ENCODE results near the gene SLC31A2. TPM values are rescaled to one million over a fixed set of nuclear protein-coding genes. Genes with fewer than 3 reads are reported as not detected.

The SLC31A2 gene
- total RNA-seq, 3 donors from 2014 or later, result 46.5 to 61.3 (median 54.3) TPM

GRCh38 chr9:113179839-113180238 is 29.0 kb downstream of the SLC31A2 start:
- Histone ChIP-seq H3K27ac (no peak overlapping the region), H3K36me3 (peaks cover 23% of the 10 kb centered on the region), H3K9me3 (no peaks in the 10 kb centered on the region), H3K27me3 (no peaks in the 10 kb centered on the region), H3K4me1 (no peaks in the 10 kb centered on the region), H3K4me3 (no peak overlapping the region)
- no peak for TF ChIP-seq CTCF (IDR thresholded peaks at IDR 0.05)
- no peak for TF ChIP-seq POLR2A (IDR thresholded peaks at IDR 0.05)
- no peak for TF ChIP-seq POLR2AphosphoS5 (IDR thresholded peaks at IDR 0.05)
- no peak for DNase-seq (ENCODE audit: low spot score in 2 of 2)
- intact Hi-C loops (cut with DNase I; ENCODE audit: low total_unique reads), result loop anchor here (5.0 to 10.0 kb wide), 2 partner anchors 518 to 965 kb away; no protein-coding TSS in a partner anchor

GRCh38 chr9:113181165-113181564 is 30.4 kb downstream of the SLC31A2 start:
- no peak overlapping the region for H3K27ac ChIP-seq
- H3K9me3 ChIP-seq, result no peaks in the 10 kb centered on the region
- no peaks in the 10 kb centered on the region for H3K4me1 ChIP-seq
- H3K4me3 ChIP-seq, result no peak overlapping the region
- H3K27me3 ChIP-seq, result no peaks in the 10 kb centered on the region
- peaks cover 17% of the 10 kb centered on the region for H3K36me3 ChIP-seq
- no peak for TF ChIP-seq POLR2AphosphoS5 (IDR thresholded peaks at IDR 0.05)
- no peak for TF ChIP-seq POLR2A (IDR thresholded peaks at IDR 0.05)
- no peak for TF ChIP-seq CTCF (IDR thresholded peaks at IDR 0.05)
- no peak for DNase-seq (ENCODE audit: low spot score in 2 of 2)
- intact Hi-C loops (cut with DNase I; ENCODE audit: low total_unique reads), result loop anchor here (5.0 kb wide), 1 partner anchor 519 kb away; no protein-coding TSS in a partner anchor

- Histone ChIP-seq H3K36me3 (peaks cover 16% of the 10 kb centered on the region), H3K27ac (no peak overlapping the region)
- intact Hi-C loops (cut with DNase I; ENCODE audit: low total_unique reads), result loop anchor here (5.0 kb wide), 1 partner anchor 522 kb away; no protein-coding TSS in a partner anchor
These were observed 33.2 kb downstream of the SLC31A2 start for GRCh38 chr9:113183956-113184488.

GRCh38 chr9:113184539-113184938 is 33.7 kb downstream of the SLC31A2 start:
- no peak for DNase-seq (ENCODE audit: low spot score in 2 of 2)
- TF ChIP-seq CTCF (IDR thresholded peaks at IDR 0.05), result no peak
- TF ChIP-seq POLR2AphosphoS5 (IDR thresholded peaks at IDR 0.05), result no peak
- no peak for TF ChIP-seq POLR2A (IDR thresholded peaks at IDR 0.05)
- intact Hi-C loops (cut with DNase I; ENCODE audit: low total_unique reads), result loop anchor here (5.0 kb wide), 1 partner anchor 522 kb away; no protein-coding TSS in a partner anchor
- Histone ChIP-seq H3K27me3 (no peaks in the 10 kb centered on the region), H3K4me1 (no peaks in the 10 kb centered on the region), H3K9me3 (no peaks in the 10 kb centered on the region), H3K36me3 (peaks cover 16% of the 10 kb centered on the region), H3K27ac (no peak overlapping the region), H3K4me3 (no peak overlapping the region)

More at GRCh38 chr9:113183956-113184488, 33.2 kb downstream of the SLC31A2 start:
- TF ChIP-seq POLR2AphosphoS5 (IDR thresholded peaks at IDR 0.05) (no peak), POLR2A (IDR thresholded peaks at IDR 0.05) (no peak), CTCF (IDR thresholded peaks at IDR 0.05) (no peak)
- H3K9me3 ChIP-seq, result no peaks in the 10 kb centered on the region
- no peaks in the 10 kb centered on the region for H3K27me3 ChIP-seq
- no peak for DNase-seq (ENCODE audit: low spot score in 2 of 2)
- H3K4me3 ChIP-seq, result no peak overlapping the region
- H3K4me1 ChIP-seq, result no peaks in the 10 kb centered on the region

GRCh38 chr9:113185271-113185670 is 34.5 kb downstream of the SLC31A2 start:
- TF ChIP-seq POLR2AphosphoS5 (IDR thresholded peaks at IDR 0.05), result no peak
- no peak for TF ChIP-seq POLR2A (IDR thresholded peaks at IDR 0.05)
- no peak for TF ChIP-seq CTCF (IDR thresholded peaks at IDR 0.05)
- Histone ChIP-seq H3K9me3 (no peaks in the 10 kb centered on the region), H3K4me3 (no peak overlapping the region), H3K4me1 (no peaks in the 10 kb centered on the region), H3K36me3 (peaks cover 16% of the 10 kb centered on the region), H3K27ac (no peak overlapping the region), H3K27me3 (no peaks in the 10 kb centered on the region)
- DNase-seq (ENCODE audit: low spot score in 2 of 2), result no peak
- intact Hi-C loops (cut with DNase I; ENCODE audit: low total_unique reads), result no loop called here
